ENCODE data around the gene MSGN1.

DNA sequence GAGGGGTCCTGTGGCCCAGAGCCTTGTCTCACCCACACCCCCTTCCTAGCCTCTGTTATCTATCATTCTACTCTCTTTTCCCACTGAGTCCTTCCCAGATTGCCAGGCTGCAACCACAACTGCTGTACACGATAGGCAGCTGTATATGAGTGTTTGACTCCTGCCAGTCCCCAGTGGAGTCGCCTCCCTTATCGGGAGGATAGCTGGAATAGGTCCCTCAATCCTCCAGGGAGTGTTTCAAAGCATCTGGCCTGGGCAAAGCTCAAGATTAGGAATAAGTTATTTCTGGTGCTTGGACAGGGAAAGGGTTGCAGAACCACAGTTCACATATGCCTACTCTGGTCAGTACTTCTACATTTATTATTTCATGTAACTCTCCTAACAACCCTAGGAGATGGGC is 4.8 kb downstream of the MSGN1 start:
- TF ChIP-seq, protein P1, sequence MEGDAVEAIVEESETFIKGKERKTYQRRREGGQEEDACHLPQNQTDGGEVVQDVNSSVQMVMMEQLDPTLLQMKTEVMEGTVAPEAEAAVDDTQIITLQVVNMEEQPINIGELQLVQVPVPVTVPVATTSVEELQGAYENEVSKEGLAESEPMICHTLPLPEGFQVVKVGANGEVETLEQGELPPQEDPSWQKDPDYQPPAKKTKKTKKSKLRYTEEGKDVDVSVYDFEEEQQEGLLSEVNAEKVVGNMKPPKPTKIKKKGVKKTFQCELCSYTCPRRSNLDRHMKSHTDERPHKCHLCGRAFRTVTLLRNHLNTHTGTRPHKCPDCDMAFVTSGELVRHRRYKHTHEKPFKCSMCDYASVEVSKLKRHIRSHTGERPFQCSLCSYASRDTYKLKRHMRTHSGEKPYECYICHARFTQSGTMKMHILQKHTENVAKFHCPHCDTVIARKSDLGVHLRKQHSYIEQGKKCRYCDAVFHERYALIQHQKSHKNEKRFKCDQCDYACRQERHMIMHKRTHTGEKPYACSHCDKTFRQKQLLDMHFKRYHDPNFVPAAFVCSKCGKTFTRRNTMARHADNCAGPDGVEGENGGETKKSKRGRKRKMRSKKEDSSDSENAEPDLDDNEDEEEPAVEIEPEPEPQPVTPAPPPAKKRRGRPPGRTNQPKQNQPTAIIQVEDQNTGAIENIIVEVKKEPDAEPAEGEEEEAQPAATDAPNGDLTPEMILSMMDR (IDR thresholded peaks at IDR 0.05), result no peak
- no peak for TF ChIP-seq RFX5 (IDR thresholded peaks at IDR 0.05; ENCODE audit: low read length)
- TF ChIP-seq, protein P2, sequence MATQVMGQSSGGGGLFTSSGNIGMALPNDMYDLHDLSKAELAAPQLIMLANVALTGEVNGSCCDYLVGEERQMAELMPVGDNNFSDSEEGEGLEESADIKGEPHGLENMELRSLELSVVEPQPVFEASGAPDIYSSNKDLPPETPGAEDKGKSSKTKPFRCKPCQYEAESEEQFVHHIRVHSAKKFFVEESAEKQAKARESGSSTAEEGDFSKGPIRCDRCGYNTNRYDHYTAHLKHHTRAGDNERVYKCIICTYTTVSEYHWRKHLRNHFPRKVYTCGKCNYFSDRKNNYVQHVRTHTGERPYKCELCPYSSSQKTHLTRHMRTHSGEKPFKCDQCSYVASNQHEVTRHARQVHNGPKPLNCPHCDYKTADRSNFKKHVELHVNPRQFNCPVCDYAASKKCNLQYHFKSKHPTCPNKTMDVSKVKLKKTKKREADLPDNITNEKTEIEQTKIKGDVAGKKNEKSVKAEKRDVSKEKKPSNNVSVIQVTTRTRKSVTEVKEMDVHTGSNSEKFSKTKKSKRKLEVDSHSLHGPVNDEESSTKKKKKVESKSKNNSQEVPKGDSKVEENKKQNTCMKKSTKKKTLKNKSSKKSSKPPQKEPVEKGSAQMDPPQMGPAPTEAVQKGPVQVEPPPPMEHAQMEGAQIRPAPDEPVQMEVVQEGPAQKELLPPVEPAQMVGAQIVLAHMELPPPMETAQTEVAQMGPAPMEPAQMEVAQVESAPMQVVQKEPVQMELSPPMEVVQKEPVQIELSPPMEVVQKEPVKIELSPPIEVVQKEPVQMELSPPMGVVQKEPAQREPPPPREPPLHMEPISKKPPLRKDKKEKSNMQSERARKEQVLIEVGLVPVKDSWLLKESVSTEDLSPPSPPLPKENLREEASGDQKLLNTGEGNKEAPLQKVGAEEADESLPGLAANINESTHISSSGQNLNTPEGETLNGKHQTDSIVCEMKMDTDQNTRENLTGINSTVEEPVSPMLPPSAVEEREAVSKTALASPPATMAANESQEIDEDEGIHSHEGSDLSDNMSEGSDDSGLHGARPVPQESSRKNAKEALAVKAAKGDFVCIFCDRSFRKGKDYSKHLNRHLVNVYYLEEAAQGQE (IDR thresholded peaks at IDR 0.05; ENCODE audit: low read depth, low read length), result no peak
- no peak for TF ChIP-seq POLR2AphosphoS5 (IDR thresholded peaks at IDR 0.05; ENCODE audit: low read depth, low read length)
- no peak for TF ChIP-seq MXI1 (IDR thresholded peaks at IDR 0.05; ENCODE audit: low read depth, low read length)
- TF ChIP-seq, protein P3, sequence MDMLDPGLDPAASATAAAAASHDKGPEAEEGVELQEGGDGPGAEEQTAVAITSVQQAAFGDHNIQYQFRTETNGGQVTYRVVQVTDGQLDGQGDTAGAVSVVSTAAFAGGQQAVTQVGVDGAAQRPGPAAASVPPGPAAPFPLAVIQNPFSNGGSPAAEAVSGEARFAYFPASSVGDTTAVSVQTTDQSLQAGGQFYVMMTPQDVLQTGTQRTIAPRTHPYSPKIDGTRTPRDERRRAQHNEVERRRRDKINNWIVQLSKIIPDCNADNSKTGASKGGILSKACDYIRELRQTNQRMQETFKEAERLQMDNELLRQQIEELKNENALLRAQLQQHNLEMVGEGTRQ (IDR thresholded peaks at IDR 0.05; ENCODE audit: borderline replicate concordance, low read depth, low read length), result no peak
- no peak for TF ChIP-seq EZH2phosphoT487 (IDR thresholded peaks at IDR 0.05; ENCODE audit: borderline replicate concordance, low read depth)

Measured in SK-N-SH (cell line).